AML-193 (cell line): ENCODE measurements around the gene CTLA4.
"Not testable (repeated sequence)": the region's sequence is repeated elsewhere in the genome, so short reads cannot be mapped to it uniquely, and the experiment has no call there.

ENCODE experiments used
- DNase-seq, 2 experiments: peaks; one replicate each; lab custom pipeline; 2025; lab: John Stamatoyannopoulos, UW

Gene CTLA4

GRCh38 chr2:203858176-203858575 is 9.4 kb upstream of the CTLA4 start:
- DNase-seq, result no peak

GRCh38 chr2:203859030-203859789 is 8.4 kb upstream of the CTLA4 start:
- no peak for DNase-seq

- DNase-seq, result no peak
These were observed 6.4 kb upstream of the CTLA4 start for GRCh38 chr2:203861197-203861596.

- DNase-seq, result no peak
These were observed 6.0 kb upstream of the CTLA4 start for GRCh38 chr2:203861607-203862006.

GRCh38 chr2:203869223-203870042 is 1.9 kb downstream of the CTLA4 start:
- no peak for DNase-seq

- DNase-seq, result no peak
These were observed 2.9 kb downstream of the CTLA4 start for GRCh38 chr2:203870481-203870880.

- no peak for DNase-seq
These were observed 3.4 kb downstream of the CTLA4 start for GRCh38 chr2:203870941-203871340.

GRCh38 chr2:203871371-203871983 is 3.9 kb downstream of the CTLA4 start:
- no peak for DNase-seq

- no peak for DNase-seq
These were observed 5.9 kb downstream of the CTLA4 start for GRCh38 chr2:203873461-203873860.

GRCh38 chr2:203873921-203874631 is 6.5 kb downstream of the CTLA4 start:
- no peak for DNase-seq

GRCh38 chr2:203875471-203875870 is 7.9 kb downstream of the CTLA4 start:
- DNase-seq, result no peak

- no peak for DNase-seq
These were observed 8.8 kb downstream of the CTLA4 start for GRCh38 chr2:203876328-203876727.

GRCh38 chr2:203878063-203878462 is 10.5 kb downstream of the CTLA4 start:
- DNase-seq, result no peak

GRCh38 chr2:203880557-203881125 is 13.1 kb downstream of the CTLA4 start:
- DNase-seq, result no peak

GRCh38 chr2:203881185-203881584 is 13.6 kb downstream of the CTLA4 start:
- DNase-seq, result not testable (repeated sequence)

- no peak for DNase-seq
These were observed 15.0 kb downstream of the CTLA4 start for GRCh38 chr2:203882551-203882950.

- no peak for DNase-seq
These were observed 19.1 kb downstream of the CTLA4 start for GRCh38 chr2:203886661-203887151.

- DNase-seq, result no peak
These were observed 20.1 kb downstream of the CTLA4 start for GRCh38 chr2:203887677-203888076.

GRCh38 chr2:203889542-203889941 is 22.0 kb downstream of the CTLA4 start:
- no peak for DNase-seq

GRCh38 chr2:203889944-203890343 is 22.4 kb downstream of the CTLA4 start:
- no peak for DNase-seq

- no peak for DNase-seq
These were observed 23.2 kb downstream of the CTLA4 start for GRCh38 chr2:203890733-203891132.

- DNase-seq, result peak; percentile 4 to 25
These were observed 23.9 kb downstream of the CTLA4 start for GRCh38 chr2:203891474-203891873.
